GM12875 (cell line): ENCODE measurements around the gene ADAT2.

ENCODE experiments used
- H3K4me3 ChIP-seq: one replicate; pipeline ENCODE4 v1.5.1; 2011; ENCODE audit warnings: low read depth, low read length, control low read depth
- TF ChIP-seq, protein P1 (sequence below): IDR thresholded peaks from 2 replicates; pipeline ENCODE4 v1.5.1; 2011; ENCODE audit warnings: low read depth, mild to moderate bottlenecking, control low read depth, inconsistent platforms, low read length, moderate library complexity, borderline replicate concordance; ENCODE audit not compliant: insufficient read depth

ADAT2 gene

DNA sequence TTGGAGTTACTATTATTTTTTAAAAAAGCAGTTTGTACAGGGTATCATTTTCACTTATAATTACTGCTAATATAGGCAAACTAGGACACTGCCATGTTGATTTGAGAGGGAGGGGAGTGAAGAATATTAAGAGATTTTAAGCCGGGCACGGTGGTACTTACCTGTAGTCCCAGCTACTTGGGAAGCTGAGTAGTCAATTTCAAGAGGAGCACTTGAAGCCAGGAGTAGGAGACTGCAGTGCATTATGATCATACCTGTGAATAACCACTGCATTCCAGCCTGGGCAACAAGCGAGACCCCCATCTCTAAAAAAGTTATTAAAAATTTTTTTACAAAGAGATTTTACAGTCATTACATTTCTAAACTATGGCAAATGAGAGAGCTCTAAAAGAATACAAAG lies 35.7 kb downstream of the ADAT2 start:
- H3K4me3 ChIP-seq = no peak overlapping the region
- TF ChIP-seq, protein P1, sequence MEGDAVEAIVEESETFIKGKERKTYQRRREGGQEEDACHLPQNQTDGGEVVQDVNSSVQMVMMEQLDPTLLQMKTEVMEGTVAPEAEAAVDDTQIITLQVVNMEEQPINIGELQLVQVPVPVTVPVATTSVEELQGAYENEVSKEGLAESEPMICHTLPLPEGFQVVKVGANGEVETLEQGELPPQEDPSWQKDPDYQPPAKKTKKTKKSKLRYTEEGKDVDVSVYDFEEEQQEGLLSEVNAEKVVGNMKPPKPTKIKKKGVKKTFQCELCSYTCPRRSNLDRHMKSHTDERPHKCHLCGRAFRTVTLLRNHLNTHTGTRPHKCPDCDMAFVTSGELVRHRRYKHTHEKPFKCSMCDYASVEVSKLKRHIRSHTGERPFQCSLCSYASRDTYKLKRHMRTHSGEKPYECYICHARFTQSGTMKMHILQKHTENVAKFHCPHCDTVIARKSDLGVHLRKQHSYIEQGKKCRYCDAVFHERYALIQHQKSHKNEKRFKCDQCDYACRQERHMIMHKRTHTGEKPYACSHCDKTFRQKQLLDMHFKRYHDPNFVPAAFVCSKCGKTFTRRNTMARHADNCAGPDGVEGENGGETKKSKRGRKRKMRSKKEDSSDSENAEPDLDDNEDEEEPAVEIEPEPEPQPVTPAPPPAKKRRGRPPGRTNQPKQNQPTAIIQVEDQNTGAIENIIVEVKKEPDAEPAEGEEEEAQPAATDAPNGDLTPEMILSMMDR = no peak

DNA sequence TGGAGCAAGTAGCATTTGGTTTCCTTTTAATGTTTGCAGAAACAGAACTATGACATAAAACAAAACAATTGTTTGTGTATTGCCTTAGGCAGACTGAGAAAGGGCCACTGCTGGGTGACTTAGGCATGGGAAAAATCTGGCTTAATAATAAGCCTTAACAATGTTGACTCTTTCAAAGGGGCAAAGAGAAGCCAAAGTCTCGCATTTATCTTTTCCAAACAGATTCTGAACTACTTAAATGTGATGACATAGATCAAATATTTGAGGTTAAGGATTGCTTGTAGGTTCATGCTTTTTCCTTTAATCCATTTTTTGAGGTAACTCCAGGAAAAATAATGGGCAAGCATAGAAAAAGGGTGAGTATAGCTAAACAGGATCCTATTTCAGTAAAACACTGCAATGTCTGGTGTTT lies 39.6 kb downstream of the ADAT2 start:
- TF ChIP-seq, protein P1 = no peak
- H3K4me3 ChIP-seq = no peak overlapping the region

DNA sequence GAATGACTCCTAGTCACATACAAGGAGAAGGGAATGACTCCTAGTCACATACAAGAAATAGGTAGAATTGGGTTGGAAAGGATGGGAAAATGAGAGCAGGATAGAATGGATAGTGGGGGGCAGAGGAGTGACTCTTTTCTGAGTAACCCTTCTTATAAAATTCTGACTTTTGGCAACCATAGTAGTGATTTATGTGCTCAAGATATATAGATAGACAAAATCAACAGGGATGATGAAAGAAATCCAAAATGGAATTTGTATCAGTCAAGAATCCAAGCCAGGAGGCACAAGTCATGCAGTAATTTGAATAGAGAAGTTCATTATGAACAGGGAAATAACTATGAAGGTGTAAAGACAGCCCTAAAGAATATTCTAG lies 41.7 kb downstream of the ADAT2 start:
- H3K4me3 ChIP-seq = no peak overlapping the region
- TF ChIP-seq, protein P1 = no peak

DNA sequence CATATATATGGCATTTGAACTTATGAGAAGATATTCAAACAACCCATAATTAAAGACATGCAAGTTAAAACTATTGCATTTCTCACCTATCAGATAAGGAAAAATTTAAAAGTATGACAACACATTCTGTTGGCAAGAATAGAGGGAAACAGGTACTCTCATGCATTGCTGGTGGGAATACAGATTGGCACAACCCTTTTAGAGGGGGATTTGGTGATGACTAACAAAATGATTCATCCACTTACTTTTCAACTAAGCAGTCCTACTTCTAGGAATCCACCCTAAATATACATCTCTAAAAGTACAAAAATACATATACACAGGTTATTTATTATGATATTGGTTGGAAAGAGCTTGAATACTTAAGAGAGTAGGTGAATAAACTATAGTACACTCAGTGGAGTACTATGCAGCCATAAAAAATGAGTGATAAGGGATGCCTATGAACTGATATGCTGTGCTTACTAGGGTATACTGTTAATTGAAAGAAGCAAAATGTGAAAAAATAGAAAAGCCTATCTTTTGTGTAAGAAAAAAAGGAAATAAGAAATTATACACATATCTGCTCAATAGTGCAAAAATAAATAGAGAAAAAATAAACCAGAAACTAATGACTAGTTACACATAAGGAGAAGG lies 42.2 kb downstream of the ADAT2 start:
- H3K4me3 ChIP-seq = no peak overlapping the region
- TF ChIP-seq, protein P1 = no peak

DNA sequence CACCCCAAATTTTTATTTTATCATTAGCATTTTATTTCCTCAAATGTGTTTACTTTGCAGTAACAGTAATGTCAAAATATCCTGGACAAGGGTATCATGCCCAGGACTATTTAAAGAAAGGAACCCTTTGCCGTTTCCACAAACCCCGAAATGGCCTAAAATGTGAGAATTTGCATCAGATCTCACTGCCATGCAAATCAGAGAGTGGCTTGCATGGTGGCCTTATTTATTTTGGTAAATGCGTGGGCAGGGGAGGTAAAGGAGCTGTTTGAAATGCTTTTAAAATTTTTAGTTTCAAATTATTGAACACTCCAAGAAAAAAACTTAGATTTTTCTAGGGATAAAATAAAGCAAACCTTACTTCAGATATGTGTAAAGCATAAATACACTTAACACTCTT lies 43.8 kb downstream of the ADAT2 start:
- TF ChIP-seq, protein P1 = no peak
- no peak overlapping the region for H3K4me3 ChIP-seq

DNA sequence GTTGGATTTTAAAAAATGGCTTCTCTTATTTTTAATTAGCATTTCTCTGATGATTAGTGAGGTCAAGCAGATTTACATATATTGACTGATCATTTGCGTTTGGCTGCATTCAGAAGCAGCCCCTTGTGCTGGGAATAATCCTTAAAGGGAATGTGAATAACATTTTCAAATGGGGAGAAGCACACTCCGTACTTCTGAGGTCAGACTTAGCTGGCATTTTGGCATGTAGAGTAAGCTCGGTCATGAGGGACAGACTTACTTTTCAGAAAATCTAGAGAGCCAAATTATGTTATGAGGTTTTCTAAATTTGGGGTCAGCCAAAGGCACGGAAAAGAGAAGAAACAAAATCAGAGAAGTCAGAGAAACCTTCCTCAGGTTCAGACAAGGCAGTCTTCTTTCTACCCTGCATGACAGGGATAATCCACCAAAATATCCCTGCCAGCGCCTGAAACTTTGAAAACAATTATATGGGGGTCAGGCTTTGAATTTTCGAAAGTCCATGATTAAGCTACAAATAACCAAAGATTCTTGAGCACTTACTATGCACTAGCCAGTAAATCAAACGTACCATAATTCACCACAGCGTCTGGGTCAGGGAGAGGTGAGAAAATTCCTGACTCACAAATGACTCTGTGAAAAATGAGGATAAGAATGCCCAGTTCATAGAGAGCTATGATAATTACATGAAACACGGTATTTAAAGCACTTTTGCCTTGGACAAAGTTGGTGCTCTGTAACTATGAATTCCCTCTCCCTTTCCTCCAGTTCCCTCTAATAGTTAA lies 44.9 kb downstream of the ADAT2 start:
- no peak overlapping the region for H3K4me3 ChIP-seq
- TF ChIP-seq, protein P1 = no peak
